Measurements from ENCODE around the gene CAMTA1. TPM values are rescaled to one million over a fixed set of nuclear protein-coding genes. Genes with fewer than 3 reads are reported as not detected.

The CAMTA1 gene
- polyA plus RNA-seq, 1 of the 3 experiments (the other 2 are of a cell fraction), result 63.1 TPM

DNA sequence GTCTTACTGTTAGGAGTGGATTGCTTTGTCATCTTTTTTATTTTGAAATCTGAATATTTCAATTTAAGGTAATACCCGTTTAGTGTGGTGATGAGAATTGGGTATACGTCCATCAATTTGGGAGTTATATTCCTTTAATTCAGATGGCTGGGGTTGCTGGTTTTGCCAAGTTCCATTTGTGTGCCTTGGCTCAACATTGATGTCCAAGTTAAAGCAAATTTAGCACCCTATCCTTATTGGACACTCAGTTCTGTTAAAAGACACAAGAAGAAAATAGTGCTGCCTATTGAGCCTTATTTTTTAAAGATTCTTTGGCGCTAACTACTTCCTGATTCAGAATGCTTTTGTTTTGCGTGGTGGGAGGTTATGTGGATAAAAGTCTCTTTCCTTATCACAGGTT is 40.6 kb downstream of the CAMTA1 start:
- H3K36me3 ChIP-seq (replicated peaks in 1 of 2; ENCODE audit: control insufficient read depth in 1 of 2, insufficient read depth in 2 of 2, low read length in 1 of 2), result peaks cover 20 to 22% of the 10 kb centered on the region in 2 experiments
- no peak overlapping the region for H3K9ac ChIP-seq
- CTCF ChIA-PET, result no interaction called here
- H3K27ac ChIP-seq (ENCODE audit: low read depth in 2 of 2, low read length in 1 of 2), result no peak overlapping the region
- no peaks in the 10 kb centered on the region for H3K9me2 ChIP-seq
- no peak overlapping the region for H3K4me2 ChIP-seq
- peaks cover 11% of the 10 kb centered on the region for H3F3A ChIP-seq (replicated peaks; ENCODE audit: insufficient read depth)
- no peaks in the 10 kb centered on the region for H3K9me3 ChIP-seq
- no peak overlapping the region for H2AFZ ChIP-seq (ENCODE audit: low read depth)
- no peaks in the 10 kb centered on the region for H3K27me3 ChIP-seq (ENCODE audit: insufficient read depth)
- 90% methylated on average over 4 of the region's 4 CpGs for WGBS (ENCODE audit: low lambda C conversion rate)
- DNase-seq, result no peak
- no peak overlapping the region for H3K4me3 ChIP-seq (ENCODE audit: low read depth in 2 of 2, low read length in 1 of 2)
- TF ChIP-seq YY1 (IDR thresholded peaks at IDR 0.05; ENCODE audit: low read depth) (no peak), RCOR1 (IDR thresholded peaks at IDR 0.05; ENCODE audit: low read length) (no peak)
- TF ChIP-seq, protein P1, sequence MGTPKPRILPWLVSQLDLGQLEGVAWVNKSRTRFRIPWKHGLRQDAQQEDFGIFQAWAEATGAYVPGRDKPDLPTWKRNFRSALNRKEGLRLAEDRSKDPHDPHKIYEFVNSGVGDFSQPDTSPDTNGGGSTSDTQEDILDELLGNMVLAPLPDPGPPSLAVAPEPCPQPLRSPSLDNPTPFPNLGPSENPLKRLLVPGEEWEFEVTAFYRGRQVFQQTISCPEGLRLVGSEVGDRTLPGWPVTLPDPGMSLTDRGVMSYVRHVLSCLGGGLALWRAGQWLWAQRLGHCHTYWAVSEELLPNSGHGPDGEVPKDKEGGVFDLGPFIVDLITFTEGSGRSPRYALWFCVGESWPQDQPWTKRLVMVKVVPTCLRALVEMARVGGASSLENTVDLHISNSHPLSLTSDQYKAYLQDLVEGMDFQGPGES (IDR thresholded peaks at IDR 0.05; ENCODE audit: low read depth, low read length), result no peak
- no peaks in the 10 kb centered on the region; the same call in 1 of the 2 replicates for H4K20me1 ChIP-seq (ENCODE audit: insufficient read depth)
- POLR2A ChIA-PET, result no interaction called here
- H3K4me1 ChIP-seq (ENCODE audit: control insufficient read depth in 1 of 2, insufficient read depth in 2 of 2, low read depth in 1 of 2, low read length in 1 of 2), result no peaks in the 10 kb centered on the region; a peak in 2 of 4 replicates
- H3K79me2 ChIP-seq (ENCODE audit: insufficient read depth), result peaks cover 13% of the 10 kb centered on the region; the same call in 1 of the 2 replicates

DNA sequence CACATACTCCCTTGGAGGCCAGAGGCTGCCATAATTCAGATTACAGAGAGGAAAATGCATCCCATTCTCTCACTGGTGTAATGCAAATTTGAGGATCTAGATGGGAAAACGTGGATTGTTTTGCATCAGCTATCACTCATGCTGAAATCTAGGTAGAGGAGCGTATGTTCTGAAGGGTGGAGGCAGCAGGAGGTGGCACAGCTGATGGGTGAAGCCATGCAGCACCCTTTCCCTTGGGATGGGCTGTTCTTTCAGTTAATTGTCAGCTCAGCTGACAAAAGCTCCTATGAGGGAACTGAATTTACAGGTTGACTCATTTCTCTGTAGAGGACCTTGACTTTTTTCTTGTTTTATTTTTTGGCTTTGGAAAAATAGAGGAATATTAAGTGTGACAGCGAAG is 41.8 kb downstream of the CAMTA1 start:
- H3K9ac ChIP-seq, result no peak overlapping the region
- H3K27me3 ChIP-seq (ENCODE audit: insufficient read depth), result no peaks in the 10 kb centered on the region
- peaks cover 16 to 20% of the 10 kb centered on the region in 2 experiments for H3K36me3 ChIP-seq (replicated peaks in 1 of 2; ENCODE audit: control insufficient read depth in 1 of 2, insufficient read depth in 2 of 2, low read length in 1 of 2)
- H3K4me3 ChIP-seq (ENCODE audit: low read depth in 2 of 2, low read length in 1 of 2), result no peak overlapping the region
- H3K27ac ChIP-seq (ENCODE audit: low read depth in 2 of 2, low read length in 1 of 2), result no peak overlapping the region
- ChIA-PET POLR2A (no interaction called here), CTCF (no interaction called here)
- H3K9me2 ChIP-seq, result no peaks in the 10 kb centered on the region
- peaks cover 3 to 4% of the 10 kb centered on the region in 2 experiments; a peak in 2 of 4 replicates for H3K4me1 ChIP-seq (ENCODE audit: control insufficient read depth in 1 of 2, insufficient read depth in 2 of 2, low read depth in 1 of 2, low read length in 1 of 2)
- H2AFZ ChIP-seq (ENCODE audit: low read depth), result no peak overlapping the region
- H3F3A ChIP-seq (replicated peaks; ENCODE audit: insufficient read depth), result peaks cover 11% of the 10 kb centered on the region
- H3K79me2 ChIP-seq (ENCODE audit: insufficient read depth), result peaks cover 21% of the 10 kb centered on the region; the same call in 1 of the 2 replicates
- no peaks in the 10 kb centered on the region; the same call in 1 of the 2 replicates for H4K20me1 ChIP-seq (ENCODE audit: insufficient read depth)
- no peaks in the 10 kb centered on the region for H3K9me3 ChIP-seq
- no peak for DNase-seq
- 90% methylated on average over 3 of the region's 3 CpGs for WGBS (ENCODE audit: low lambda C conversion rate)
- TF ChIP-seq POLR2AphosphoS5 (IDR thresholded peaks at IDR 0.05; ENCODE audit: low read depth, low read length) (no peak), RAD21 (IDR thresholded peaks at IDR 0.05; ENCODE audit: low read length) (no peak), TCF12 (IDR thresholded peaks at IDR 0.05) (no peak), NFIC (IDR thresholded peaks at IDR 0.05; ENCODE audit: borderline replicate concordance) (no peak), EZH2phosphoT487 (IDR thresholded peaks at IDR 0.05; ENCODE audit: borderline replicate concordance, low read depth) (no peak), RXRA (IDR thresholded peaks at IDR 0.05; ENCODE audit: borderline replicate concordance, low read depth) (no peak), SMC3 (IDR thresholded peaks at IDR 0.05; ENCODE audit: low read depth, low read length) (no peak), GABPA (IDR thresholded peaks at IDR 0.05; ENCODE audit: low read depth) (no peak), GATA2 (CRISPR knock-in tag; IDR thresholded peaks at IDR 0.05) (no peak), TAF1 (IDR thresholded peaks at IDR 0.05; ENCODE audit: borderline replicate concordance, low read depth, low read length) (no peak)
- TF ChIP-seq, protein P2, sequence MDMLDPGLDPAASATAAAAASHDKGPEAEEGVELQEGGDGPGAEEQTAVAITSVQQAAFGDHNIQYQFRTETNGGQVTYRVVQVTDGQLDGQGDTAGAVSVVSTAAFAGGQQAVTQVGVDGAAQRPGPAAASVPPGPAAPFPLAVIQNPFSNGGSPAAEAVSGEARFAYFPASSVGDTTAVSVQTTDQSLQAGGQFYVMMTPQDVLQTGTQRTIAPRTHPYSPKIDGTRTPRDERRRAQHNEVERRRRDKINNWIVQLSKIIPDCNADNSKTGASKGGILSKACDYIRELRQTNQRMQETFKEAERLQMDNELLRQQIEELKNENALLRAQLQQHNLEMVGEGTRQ (IDR thresholded peaks at IDR 0.05; ENCODE audit: borderline replicate concordance, low read depth, low read length), result no peak
- TF ChIP-seq, protein P3, sequence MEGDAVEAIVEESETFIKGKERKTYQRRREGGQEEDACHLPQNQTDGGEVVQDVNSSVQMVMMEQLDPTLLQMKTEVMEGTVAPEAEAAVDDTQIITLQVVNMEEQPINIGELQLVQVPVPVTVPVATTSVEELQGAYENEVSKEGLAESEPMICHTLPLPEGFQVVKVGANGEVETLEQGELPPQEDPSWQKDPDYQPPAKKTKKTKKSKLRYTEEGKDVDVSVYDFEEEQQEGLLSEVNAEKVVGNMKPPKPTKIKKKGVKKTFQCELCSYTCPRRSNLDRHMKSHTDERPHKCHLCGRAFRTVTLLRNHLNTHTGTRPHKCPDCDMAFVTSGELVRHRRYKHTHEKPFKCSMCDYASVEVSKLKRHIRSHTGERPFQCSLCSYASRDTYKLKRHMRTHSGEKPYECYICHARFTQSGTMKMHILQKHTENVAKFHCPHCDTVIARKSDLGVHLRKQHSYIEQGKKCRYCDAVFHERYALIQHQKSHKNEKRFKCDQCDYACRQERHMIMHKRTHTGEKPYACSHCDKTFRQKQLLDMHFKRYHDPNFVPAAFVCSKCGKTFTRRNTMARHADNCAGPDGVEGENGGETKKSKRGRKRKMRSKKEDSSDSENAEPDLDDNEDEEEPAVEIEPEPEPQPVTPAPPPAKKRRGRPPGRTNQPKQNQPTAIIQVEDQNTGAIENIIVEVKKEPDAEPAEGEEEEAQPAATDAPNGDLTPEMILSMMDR (IDR thresholded peaks at IDR 0.05), result no peak
- TF ChIP-seq, protein P4, sequence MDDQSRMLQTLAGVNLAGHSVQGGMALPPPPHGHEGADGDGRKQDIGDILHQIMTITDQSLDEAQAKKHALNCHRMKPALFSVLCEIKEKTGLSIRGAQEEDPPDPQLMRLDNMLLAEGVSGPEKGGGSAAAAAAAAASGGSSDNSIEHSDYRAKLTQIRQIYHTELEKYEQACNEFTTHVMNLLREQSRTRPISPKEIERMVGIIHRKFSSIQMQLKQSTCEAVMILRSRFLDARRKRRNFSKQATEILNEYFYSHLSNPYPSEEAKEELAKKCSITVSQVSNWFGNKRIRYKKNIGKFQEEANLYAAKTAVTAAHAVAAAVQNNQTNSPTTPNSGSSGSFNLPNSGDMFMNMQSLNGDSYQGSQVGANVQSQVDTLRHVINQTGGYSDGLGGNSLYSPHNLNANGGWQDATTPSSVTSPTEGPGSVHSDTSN (IDR thresholded peaks at IDR 0.05), result no peak
- TF ChIP-seq, protein P1 (IDR thresholded peaks at IDR 0.05; ENCODE audit: low read depth, low read length), result no peak
- no peak overlapping the region for H3K4me2 ChIP-seq
